ENCODE results near the gene PRAMEF8.
"Not testable (repeated sequence)": the region's sequence is repeated elsewhere in the genome, so short reads cannot be mapped to it uniquely, and the experiment has no call there.

GRCh38 chr1:13315281-13315680 is 30.3 kb upstream of the PRAMEF8 start, which contains the start of gene PRAMEF15:
- TF ChIP-seq CTCF, POLR2A, EP300 (IDR thresholded peaks at IDR 0.05): not testable (repeated sequence)

All from tibial nerve (tissue), 4 donors.